Fibroblast of lung (primary cell): ENCODE measurements around the gene DNAJC12. TPM values are rescaled to one million over a fixed set of nuclear protein-coding genes. Genes with fewer than 3 reads are reported as not detected.
"Not testable (repeated sequence)": the region's sequence is repeated elsewhere in the genome, so short reads cannot be mapped to it uniquely, and the experiment has no call there.

Experiments
- DNase-seq, 2 donors: peaks; one replicate each; pipeline versions ENCODE4 v3.0.0 to v3.0.0-alpha.2; 2010; ENCODE audit warnings: low read depth in 2 of 2
- H2AFZ ChIP-seq: 2 replicates; pipeline ENCODE4 v1.5.1; 2012; ENCODE audit warnings: low read length, control low read depth, inconsistent platforms
- H3K27ac ChIP-seq: 2 replicates; pipeline ENCODE4 v1.5.1; 2011; ENCODE audit warnings: low read length, control low read depth; ENCODE audit not compliant: insufficient read depth
- H3K27me3 ChIP-seq: 2 replicates; pipeline ENCODE4 v1.5.1; 2011; ENCODE audit warnings: mild to moderate bottlenecking, low read length; ENCODE audit not compliant: control insufficient read depth, insufficient read depth
- H3K36me3 ChIP-seq: 2 replicates; pipeline ENCODE4 v1.5.1; 2011; ENCODE audit warnings: low read length; ENCODE audit not compliant: control insufficient read depth, insufficient read depth
- H3K4me1 ChIP-seq: 2 replicates; pipeline ENCODE4 v1.5.1; 2011; ENCODE audit warnings: low read length; ENCODE audit not compliant: control insufficient read depth, insufficient read depth; ENCODE audit errors: extremely low read depth
- H3K4me2 ChIP-seq: 2 replicates; pipeline ENCODE4 v1.5.1; 2011; ENCODE audit warnings: low read length, control low read depth; ENCODE audit not compliant: insufficient read depth; ENCODE audit errors: extremely low read depth
- H3K4me3 ChIP-seq, 4 experiments: fragments of 200-600 bp in 1 of 4; sonication (generic) in 1 of 4; replicated peaks in 1 of 4; 2 replicates each; pipeline ENCODE4 v1.5.1; 2011 to 2016; ENCODE audit warnings: low read length in 4 of 4, low read depth in 3 of 4, mild to moderate bottlenecking in 3 of 4, control low read depth in 2 of 4, inconsistent platforms in 1 of 4, mixed read lengths in 1 of 4; ENCODE audit not compliant: insufficient read depth in 1 of 4; ENCODE audit errors: control extremely low read depth in 1 of 4
- H3K79me2 ChIP-seq: 2 replicates; pipeline ENCODE4 v1.5.1; 2012; ENCODE audit warnings: mild to moderate bottlenecking, low read length, inconsistent platforms; ENCODE audit not compliant: control insufficient read depth, insufficient read depth
- H3K9ac ChIP-seq: 2 replicates; pipeline ENCODE4 v1.5.1; 2011; ENCODE audit warnings: mild to moderate bottlenecking, low read length, control low read depth; ENCODE audit not compliant: insufficient read depth
- H3K9me3 ChIP-seq: 2 replicates; pipeline ENCODE4 v1.5.1; 2012; ENCODE audit warnings: low read depth, low read length; ENCODE audit not compliant: control insufficient read depth, insufficient read depth
- H4K20me1 ChIP-seq: 2 replicates; pipeline ENCODE4 v1.5.1; 2011; ENCODE audit warnings: low read length; ENCODE audit not compliant: control insufficient read depth, insufficient read depth; ENCODE audit errors: extremely low read depth
- CTCF ChIP-seq, 2 donors: IDR thresholded peaks in 1 of 2; conservative IDR thresholded peaks in 1 of 2; 1 replicate in 1 of 2; 2 replicates in 1 of 2; pipeline ENCODE4 v1.5.1; 2011 to 2012; ENCODE audit warnings: low read length in 2 of 2, control low read depth in 1 of 2, inconsistent platforms in 1 of 2, low read depth in 1 of 2, mild to moderate bottlenecking in 1 of 2
- EZH2 ChIP-seq: IDR thresholded peaks from 2 replicates; pipeline ENCODE4 v1.5.1; 2012; ENCODE audit warnings: low read length, control low read depth, mild to moderate bottlenecking; ENCODE audit errors: missing control alignments
- polyA plus RNA-seq, 2 donors: library from polyadenylated mRNA; depleted of rRNA in 1 of 2; stranded (reverse) in 1 of 2; unstranded in 1 of 2; fragments of >200 nt; gene quantifications; 2 replicates each; pipeline ENCODE4 v1.2.1, GENCODE V29; 2011 to 2012; ENCODE audit warnings: missing spikeins in 1 of 2
- total RNA-seq: library from RNA; depleted of rRNA; stranded (reverse); fragments of >200 nt; gene quantifications from 2 replicates; pipeline ENCODE4 v1.2.1, GENCODE V29; 2014

Gene DNAJC12
- total and polyA plus RNA-seq, 2 donors (not counting 1 experiment from before 2014, with no cell fraction given) = 1.8 to 2.3 TPM

GRCh38 chr10:67836488-67836887 lies 1.5 kb downstream of the DNAJC12 start:
- Histone ChIP-seq H3K27ac (no peak overlapping the region), H3K4me1 (no peaks in the 10 kb centered on the region), H3K9me3 (no peaks in the 10 kb centered on the region), H3K36me3 (no peaks in the 10 kb centered on the region), H3K4me3 (no peak overlapping the region), H3K79me2 (no peaks in the 10 kb centered on the region), H3K4me2 (no peak overlapping the region), H2AFZ (no peak overlapping the region), H4K20me1 (no peaks in the 10 kb centered on the region), H3K9ac (no peak overlapping the region), H3K27me3 (no peaks in the 10 kb centered on the region)
- no peak for DNase-seq
- TF ChIP-seq CTCF (conservative IDR thresholded peaks at IDR 0.05 in 1 of 2, IDR thresholded peaks at IDR 0.05 in 1 of 2; ENCODE audit: low read depth in 1 of 2, low read length in 2 of 2) (no peak), EZH2 (no peak)

DNA sequence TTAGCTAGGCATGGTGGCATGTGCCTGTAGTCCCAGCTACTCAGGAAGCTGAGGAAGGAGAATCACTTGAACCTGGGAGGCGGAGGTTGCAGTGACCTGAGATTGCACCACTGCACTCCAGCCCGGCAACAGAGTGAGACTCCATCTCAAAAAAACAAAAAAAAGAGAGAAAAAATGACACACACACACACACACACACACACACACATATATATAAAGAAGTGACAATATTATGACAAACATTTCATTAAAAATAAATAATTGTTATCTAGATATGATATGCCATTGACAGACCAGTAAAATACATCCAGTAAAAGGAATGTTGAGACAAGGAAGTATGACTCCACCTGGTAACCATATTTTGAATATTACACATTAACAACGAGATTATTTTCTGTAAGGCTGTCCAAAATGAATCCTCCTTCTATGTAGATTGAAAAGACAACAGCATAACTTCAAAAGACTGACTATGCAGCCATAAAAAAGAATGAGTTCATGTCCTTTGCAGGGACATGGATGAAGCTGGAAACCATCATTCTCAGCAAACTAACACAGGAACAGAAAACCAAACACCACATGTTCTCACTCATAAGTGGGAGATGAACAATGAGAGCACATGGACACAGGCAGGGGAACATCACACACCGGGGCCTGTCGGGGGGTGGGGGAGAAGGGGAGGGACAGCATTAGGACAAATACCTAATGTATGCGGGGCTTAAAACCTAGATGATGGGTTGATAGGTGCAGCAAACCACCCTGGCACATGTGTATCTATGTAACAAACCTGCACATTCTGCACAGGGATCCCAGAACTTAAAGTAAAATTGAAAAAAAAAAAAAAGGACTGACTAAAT lies 2.2 kb downstream of the DNAJC12 start:
- H3K4me1 ChIP-seq, H3K36me3 ChIP-seq, H3K27ac ChIP-seq, DNase-seq, H3K4me2 ChIP-seq, H3K9ac ChIP-seq, H2AFZ ChIP-seq, H4K20me1 ChIP-seq, H3K9me3 ChIP-seq, H3K27me3 ChIP-seq, H3K4me3 ChIP-seq, H3K79me2 ChIP-seq: not testable (repeated sequence)

GRCh38 chr10:67834375-67834774 lies 3.6 kb downstream of the DNAJC12 start:
- Histone ChIP-seq H3K36me3 (no peaks in the 10 kb centered on the region), H3K27ac (no peak overlapping the region), H3K4me2 (no peak overlapping the region), H3K4me3 (no peak overlapping the region), H4K20me1 (no peaks in the 10 kb centered on the region), H3K4me1 (no peaks in the 10 kb centered on the region), H3K79me2 (no peaks in the 10 kb centered on the region), H2AFZ (no peak overlapping the region), H3K9ac (no peak overlapping the region), H3K9me3 (no peaks in the 10 kb centered on the region), H3K27me3 (no peaks in the 10 kb centered on the region)
- TF ChIP-seq CTCF (conservative IDR thresholded peaks at IDR 0.05 in 1 of 2, IDR thresholded peaks at IDR 0.05 in 1 of 2; ENCODE audit: low read depth in 1 of 2, low read length in 2 of 2) (no peak), EZH2 (no peak)
- no peak for DNase-seq
